HFFc6 (cell line): Measurements from ENCODE around the gene SLC7A8. TPM values are rescaled to one million over a fixed set of nuclear protein-coding genes. Genes with fewer than 3 reads are reported as not detected.

ENCODE experiments used
- DNase-seq: peaks from one replicate; pipeline ENCODE4 v3.0.0-alpha.2; 2018
- H3K27ac Mint-ChIP-seq: 2 replicates; pipeline ENCODE4 v1.8.0; 2020; ENCODE audit warnings: mild to moderate bottlenecking, mixed read lengths
- H3K27me3 Mint-ChIP-seq: 2 replicates; pipeline ENCODE4 v1.8.0; 2021; ENCODE audit warnings: mild to moderate bottlenecking, moderate library complexity, mixed read lengths; ENCODE audit not compliant: insufficient read depth
- H3K36me3 Mint-ChIP-seq: 2 replicates; pipeline ENCODE4 v1.8.0; 2021; ENCODE audit warnings: low read depth, mixed read lengths
- H3K4me1 Mint-ChIP-seq: 2 replicates; pipeline ENCODE4 v1.8.0; 2020; ENCODE audit warnings: low read depth, mixed read lengths
- H3K4me3 Mint-ChIP-seq: 2 replicates; pipeline ENCODE4 v1.8.0; 2020; ENCODE audit warnings: mild to moderate bottlenecking, moderate library complexity, mixed read lengths
- H3K9me3 Mint-ChIP-seq: 2 replicates; pipeline ENCODE4 v1.8.0; 2020; ENCODE audit warnings: mild to moderate bottlenecking, mixed read lengths
- CTCF ChIP-seq: fragments of 200-600 bp; sonication (generic); IDR thresholded peaks from 2 replicates; pipeline ENCODE4 v1.5.0; 2021; ENCODE audit warnings: antibody characterized with exemption, mild to moderate bottlenecking
- total RNA-seq, 6 experiments: library from RNA; stranded (reverse); fragmentation: NEBNext Ultra II Directional; extraction: Animal tissue kit (Norgen Biotek cat#: 25700); gene quantifications; 2 replicates in 1 of 6; 3 replicates in 5 of 6; pipeline ENCODE4 v1.2.3, GENCODE V29; 2021

SLC7A8 gene
- total RNA-seq, 6 experiments from 2014 or later: 13.0 to 24.2 (median 23.3) TPM

GRCh38 chr14:23158779-23159178, 24.7 kb downstream of the SLC7A8 start:
- H3K4me3 Mint-ChIP-seq: no peak overlapping the region
- no peaks in the 10 kb centered on the region; the same call in 1 of the 2 replicates for H3K27me3 Mint-ChIP-seq
- no peak for TF ChIP-seq CTCF
- H3K4me1 Mint-ChIP-seq: peaks cover 54% of the 10 kb centered on the region
- no peaks in the 10 kb centered on the region for H3K36me3 Mint-ChIP-seq
- DNase-seq: no peak
- H3K9me3 Mint-ChIP-seq: no peaks in the 10 kb centered on the region
- H3K27ac Mint-ChIP-seq: no peak overlapping the region

GRCh38 chr14:23154964-23155587, 28.4 kb downstream of the SLC7A8 start:
- Mint-ChIP-seq H3K4me1 (peaks cover 55% of the 10 kb centered on the region), H3K4me3 (peak overlapping the region; percentile 84), H3K9me3 (no peaks in the 10 kb centered on the region), H3K36me3 (no peaks in the 10 kb centered on the region), H3K27me3 (no peaks in the 10 kb centered on the region; the same call in 1 of the 2 replicates), H3K27ac (peak overlapping the region; percentile 97)
- no peak for TF ChIP-seq CTCF
- peak; percentile 86 for DNase-seq

GRCh38 chr14:23153851-23154796, 29.3 kb downstream of the SLC7A8 start:
- Mint-ChIP-seq H3K9me3 (no peaks in the 10 kb centered on the region), H3K36me3 (no peaks in the 10 kb centered on the region), H3K27me3 (no peaks in the 10 kb centered on the region; the same call in 1 of the 2 replicates), H3K4me1 (peaks cover 49% of the 10 kb centered on the region), H3K27ac (peak overlapping the region; percentile 97), H3K4me3 (peak overlapping the region; percentile 84)
- DNase-seq: peak; percentile 91
- TF ChIP-seq CTCF: no peak

GRCh38 chr14:23151342-23151741, 32.1 kb downstream of the SLC7A8 start:
- Mint-ChIP-seq H3K27me3 (no peaks in the 10 kb centered on the region; the same call in none of the 2 replicates), H3K36me3 (peaks cover 12% of the 10 kb centered on the region), H3K4me3 (no peak overlapping the region), H3K9me3 (no peaks in the 10 kb centered on the region), H3K27ac (no peak overlapping the region), H3K4me1 (peaks cover 64% of the 10 kb centered on the region)
- no peak for DNase-seq
- no peak for TF ChIP-seq CTCF

GRCh38 chr14:23149745-23150144, 33.7 kb downstream of the SLC7A8 start:
- Mint-ChIP-seq H3K4me1 (peaks cover 58% of the 10 kb centered on the region), H3K9me3 (no peaks in the 10 kb centered on the region), H3K36me3 (peaks cover 12% of the 10 kb centered on the region), H3K4me3 (no peak overlapping the region), H3K27ac (no peak overlapping the region), H3K27me3 (no peaks in the 10 kb centered on the region; the same call in 1 of the 2 replicates)
- no peak for TF ChIP-seq CTCF
- DNase-seq: no peak
